Kidney epithelial cell (primary cell): Measurements from ENCODE around the gene HINT3. TPM values are rescaled to one million over a fixed set of nuclear protein-coding genes. Genes with fewer than 3 reads are reported as not detected.

Source experiments
- DNase-seq: peaks from one replicate; pipeline ENCODE4 v3.0.0-alpha.2; 2010; ENCODE audit warnings: low read depth
- H3K27me3 ChIP-seq: 2 replicates; pipeline ENCODE4 v1.6.0; 2011; ENCODE audit warnings: low read length; ENCODE audit not compliant: control insufficient read depth, insufficient read depth
- H3K36me3 ChIP-seq: 2 replicates; pipeline ENCODE4 v1.5.1; 2011; ENCODE audit warnings: low read length; ENCODE audit not compliant: control insufficient read depth, insufficient read depth
- H3K4me3 ChIP-seq: 2 replicates; pipeline ENCODE4 v1.5.1; 2011; ENCODE audit warnings: low read depth, mild to moderate bottlenecking, control low read depth, low read length
- CTCF ChIP-seq: IDR thresholded peaks from 2 replicates; pipeline ENCODE4 v1.5.1; 2011; ENCODE audit warnings: mild to moderate bottlenecking, moderate library complexity, low read length, control low read depth, inconsistent platforms; ENCODE audit not compliant: insufficient read depth, poor library complexity, severe bottlenecking
- total RNA-seq: library from RNA; depleted of rRNA; stranded (reverse); fragments of >200 nt; gene quantifications from 2 replicates; pipeline ENCODE4 v1.2.3, GENCODE V29; 2015

HINT3 gene
- total RNA-seq, 1 donor from 2014 or later: 30.5 TPM

- Histone ChIP-seq H3K36me3 (peaks cover 2% of the 10 kb centered on the region), H3K4me3 (no peak overlapping the region), H3K27me3 (no peaks in the 10 kb centered on the region)
- no peak for DNase-seq
- TF ChIP-seq CTCF: no peak
Observed at GRCh38 chr6:125924169-125924568, 32.4 kb upstream of the HINT3 start.

GRCh38 chr6:125924697-125925358, 31.7 kb upstream of the HINT3 start:
- no peak for TF ChIP-seq CTCF
- peaks cover 2% of the 10 kb centered on the region for H3K36me3 ChIP-seq
- H3K27me3 ChIP-seq: no peaks in the 10 kb centered on the region
- no peak for DNase-seq
- no peak overlapping the region for H3K4me3 ChIP-seq

GRCh38 chr6:125926711-125927110, 29.9 kb upstream of the HINT3 start:
- no peaks in the 10 kb centered on the region for H3K27me3 ChIP-seq
- H3K36me3 ChIP-seq: peaks cover 2% of the 10 kb centered on the region
- TF ChIP-seq CTCF: no peak

DNA sequence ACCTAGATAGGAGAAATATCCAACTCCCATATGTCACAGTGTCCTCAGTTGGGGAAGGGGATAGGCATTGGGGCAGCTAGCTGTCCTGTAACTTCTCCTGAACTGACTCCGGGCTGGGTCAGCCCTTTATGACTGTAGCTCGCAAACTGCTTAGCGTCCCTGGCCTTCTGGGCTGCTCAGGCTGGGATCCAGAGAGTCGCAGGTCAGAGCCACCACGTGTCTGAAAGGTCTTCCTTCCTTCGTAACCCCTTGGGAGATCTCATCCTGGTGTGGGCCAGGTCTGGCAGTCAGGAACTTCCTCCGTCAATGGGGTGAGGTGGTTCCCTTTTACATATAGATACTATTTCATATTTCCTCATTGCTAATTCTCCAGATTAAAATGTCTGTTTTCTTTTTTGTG, 28.8 kb upstream of the HINT3 start:
- no peak overlapping the region for H3K4me3 ChIP-seq
- peaks cover 2% of the 10 kb centered on the region for H3K36me3 ChIP-seq
- no peaks in the 10 kb centered on the region for H3K27me3 ChIP-seq
- no peak for DNase-seq
- no peak for TF ChIP-seq CTCF

More at GRCh38 chr6:125926711-125927110, 29.9 kb upstream of the HINT3 start:
- no peak overlapping the region for H3K4me3 ChIP-seq
- DNase-seq: no peak

DNA sequence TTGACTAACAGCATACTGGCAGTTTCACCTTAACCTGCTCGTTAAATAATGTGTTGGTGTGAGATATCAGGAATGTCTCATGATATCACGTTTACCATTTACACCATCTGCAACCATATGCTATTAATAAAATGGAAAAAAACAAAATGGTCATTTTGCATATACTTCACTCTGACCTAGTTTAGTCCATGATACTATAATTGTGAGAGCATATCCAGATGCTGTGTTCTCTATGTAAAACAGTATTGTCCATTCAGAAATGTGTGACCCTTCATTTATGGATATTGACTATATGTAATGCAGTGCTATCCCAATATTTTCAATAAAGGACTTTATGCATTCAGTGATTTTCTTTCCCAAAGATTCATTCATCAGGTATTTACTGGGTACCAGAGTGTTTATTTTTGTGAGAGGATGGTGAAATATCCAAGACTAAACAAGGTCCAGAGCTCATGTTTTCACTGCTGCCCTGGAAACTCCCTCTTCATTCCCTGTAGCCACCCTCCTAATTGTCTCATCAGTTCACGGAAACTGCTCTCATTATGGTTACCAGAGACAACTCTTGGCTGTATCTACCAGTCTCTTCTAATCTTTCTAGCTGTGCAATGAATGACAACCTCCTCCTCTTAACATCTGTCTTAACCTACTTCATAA, 25.7 kb upstream of the HINT3 start:
- Histone ChIP-seq H3K4me3 (no peak overlapping the region), H3K36me3 (no peaks in the 10 kb centered on the region), H3K27me3 (no peaks in the 10 kb centered on the region)
- TF ChIP-seq CTCF: no peak
- no peak for DNase-seq
